DND-41 (cell line): ENCODE measurements around the gene EPS8L2.

Source experiments
- ATAC-seq: fragments of 200-7000 bp; cut with Tn5 transposase; 3 replicates; pipeline ENCODE4 v1.9.1; 2021; ENCODE audit warnings: low read depth; ENCODE audit not compliant: insufficient read depth
- DNase-seq: peaks from one replicate; pipeline ENCODE4 v3.0.0-alpha.2; 2020
- H2AFZ ChIP-seq: 2 replicates; pipeline ENCODE4 v1.6.0; 2012; ENCODE audit warnings: low read depth, low read length
- H3K27ac ChIP-seq: 2 replicates; pipeline ENCODE4 v1.5.1; 2012; ENCODE audit warnings: low read length, inconsistent platforms
- H3K27me3 ChIP-seq: fragments of 200-600 bp; sonication (generic); 2 replicates; pipeline ENCODE4 v1.6.0; 2012; ENCODE audit warnings: low read length, mild to moderate bottlenecking, inconsistent platforms; ENCODE audit not compliant: insufficient read depth, poor library complexity
- H3K36me3 ChIP-seq: 2 replicates; pipeline ENCODE4 v1.5.1; 2012; ENCODE audit warnings: low read length, inconsistent platforms; ENCODE audit not compliant: insufficient read depth
- H3K4me1 ChIP-seq: 2 replicates; pipeline ENCODE4 v1.5.1; 2012; ENCODE audit warnings: mild to moderate bottlenecking, low read length; ENCODE audit not compliant: insufficient read depth
- H3K4me2 ChIP-seq: 2 replicates; pipeline ENCODE4 v1.6.0; 2012; ENCODE audit warnings: mild to moderate bottlenecking, moderate library complexity, low read length, inconsistent platforms; ENCODE audit not compliant: insufficient read depth
- H3K4me3 ChIP-seq, 2 experiments: fragments of 200-600 bp in 1 of 2; shearing (Covaris generic) in 1 of 2; 2 replicates each; pipeline ENCODE4 v1.5.1; 2012 to 2016; ENCODE audit warnings: inconsistent platforms in 2 of 2, low read length in 2 of 2, mild to moderate bottlenecking in 2 of 2, low read depth in 1 of 2, moderate library complexity in 1 of 2
- H3K79me2 ChIP-seq: 2 replicates; pipeline ENCODE4 v1.6.0; 2012; ENCODE audit warnings: low read length, inconsistent platforms; ENCODE audit not compliant: insufficient read depth
- H3K9ac ChIP-seq: 2 replicates; pipeline ENCODE4 v1.6.0; 2012; ENCODE audit warnings: low read depth, mild to moderate bottlenecking, inconsistent platforms, low read length, moderate library complexity
- H3K9me3 ChIP-seq: 2 replicates; pipeline ENCODE4 v1.5.1; 2012; ENCODE audit warnings: low read length, moderate library complexity, mild to moderate bottlenecking, inconsistent platforms; ENCODE audit not compliant: insufficient read depth, severe bottlenecking
- H4K20me1 ChIP-seq: 2 replicates; pipeline ENCODE4 v1.6.0; 2012; ENCODE audit warnings: low read length; ENCODE audit not compliant: insufficient read depth
- EZH2 ChIP-seq: IDR thresholded peaks from 3 replicates; pipeline ENCODE4 v1.6.1; 2012; ENCODE audit warnings: borderline replicate concordance, low read depth, mild to moderate bottlenecking, moderate library complexity, low read length, inconsistent platforms; ENCODE audit not compliant: severe bottlenecking
- TF ChIP-seq, protein P1 (sequence below): IDR thresholded peaks from 2 replicates; pipeline ENCODE4 v1.5.1; 2012; ENCODE audit warnings: borderline replicate concordance, low read length, moderate library complexity, mild to moderate bottlenecking; ENCODE audit not compliant: poor library complexity, severe bottlenecking; ENCODE audit errors: extremely low read depth

EPS8L2 gene

DNA sequence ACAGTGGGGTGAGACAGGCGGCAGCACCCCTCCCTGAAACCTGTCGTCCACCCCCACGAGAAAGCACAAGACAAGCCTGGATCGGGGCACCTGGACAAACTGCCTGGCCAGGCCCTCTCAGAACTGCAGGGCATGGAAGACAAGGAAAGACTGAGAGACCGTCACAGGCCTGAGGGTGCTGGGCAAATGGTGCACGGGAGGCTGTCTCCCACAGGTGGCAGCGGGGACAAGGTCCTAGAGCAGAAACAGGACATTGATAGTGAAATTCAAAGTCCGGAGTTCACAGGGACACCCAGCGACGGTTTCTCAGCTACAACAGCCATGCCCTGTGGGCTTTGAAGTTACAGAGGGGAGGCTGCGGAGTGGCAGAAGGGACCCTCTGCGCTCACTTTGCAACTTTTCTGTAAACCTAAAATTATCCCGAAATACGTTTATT lies 48.3 kb upstream of the EPS8L2 start:
- no peaks in the 10 kb centered on the region for H3K9me3 ChIP-seq
- TF ChIP-seq EZH2, result no peak
- TF ChIP-seq, protein P1, sequence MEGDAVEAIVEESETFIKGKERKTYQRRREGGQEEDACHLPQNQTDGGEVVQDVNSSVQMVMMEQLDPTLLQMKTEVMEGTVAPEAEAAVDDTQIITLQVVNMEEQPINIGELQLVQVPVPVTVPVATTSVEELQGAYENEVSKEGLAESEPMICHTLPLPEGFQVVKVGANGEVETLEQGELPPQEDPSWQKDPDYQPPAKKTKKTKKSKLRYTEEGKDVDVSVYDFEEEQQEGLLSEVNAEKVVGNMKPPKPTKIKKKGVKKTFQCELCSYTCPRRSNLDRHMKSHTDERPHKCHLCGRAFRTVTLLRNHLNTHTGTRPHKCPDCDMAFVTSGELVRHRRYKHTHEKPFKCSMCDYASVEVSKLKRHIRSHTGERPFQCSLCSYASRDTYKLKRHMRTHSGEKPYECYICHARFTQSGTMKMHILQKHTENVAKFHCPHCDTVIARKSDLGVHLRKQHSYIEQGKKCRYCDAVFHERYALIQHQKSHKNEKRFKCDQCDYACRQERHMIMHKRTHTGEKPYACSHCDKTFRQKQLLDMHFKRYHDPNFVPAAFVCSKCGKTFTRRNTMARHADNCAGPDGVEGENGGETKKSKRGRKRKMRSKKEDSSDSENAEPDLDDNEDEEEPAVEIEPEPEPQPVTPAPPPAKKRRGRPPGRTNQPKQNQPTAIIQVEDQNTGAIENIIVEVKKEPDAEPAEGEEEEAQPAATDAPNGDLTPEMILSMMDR, result no peak
- H3K4me3 ChIP-seq, result no peak overlapping the region
- H3K27me3 ChIP-seq, result no peaks in the 10 kb centered on the region
- H3K4me2 ChIP-seq, result no peak overlapping the region
- peaks cover 34% of the 10 kb centered on the region for H4K20me1 ChIP-seq
- DNase-seq (no peak), ATAC-seq (no peak)
- H2AFZ ChIP-seq, result no peak overlapping the region
- no peaks in the 10 kb centered on the region for H3K4me1 ChIP-seq
- no peak overlapping the region for H3K27ac ChIP-seq
- H3K9ac ChIP-seq, result no peak overlapping the region
- H3K36me3 ChIP-seq, result peaks cover 82% of the 10 kb centered on the region
- H3K79me2 ChIP-seq, result peaks cover 7% of the 10 kb centered on the region

DNA sequence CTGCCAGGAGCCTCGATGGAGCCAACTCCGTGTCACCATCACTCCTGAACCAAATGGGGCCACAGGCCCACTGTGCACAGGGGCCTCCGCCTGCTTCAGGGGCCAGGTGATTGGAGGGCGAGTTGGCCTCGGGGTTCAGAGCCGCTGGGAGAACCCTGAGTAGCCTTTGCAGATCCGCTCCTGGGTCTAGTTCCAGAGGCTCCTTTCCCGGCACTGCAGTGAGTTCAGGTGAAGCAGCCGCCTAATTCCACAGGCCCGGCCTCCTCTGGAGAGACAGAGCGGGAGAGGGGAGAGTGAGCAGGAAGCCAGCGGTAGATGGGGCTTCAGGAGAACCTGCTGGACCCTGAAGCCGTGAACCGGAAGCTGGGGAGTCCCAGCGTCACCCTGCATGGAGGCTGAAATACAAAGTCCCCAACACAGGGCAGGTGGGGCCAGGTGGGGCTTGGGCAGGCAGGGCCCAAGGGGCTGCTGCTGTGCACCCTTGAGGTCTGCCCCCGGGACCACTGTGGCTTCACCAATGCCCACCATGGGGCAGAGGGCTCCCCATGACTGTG lies 46.4 kb upstream of the EPS8L2 start:
- no peak for ATAC-seq
- Histone ChIP-seq H3K4me2 (no peak overlapping the region), H3K4me1 (no peaks in the 10 kb centered on the region), H3K9ac (no peak overlapping the region), H3K27me3 (no peaks in the 10 kb centered on the region), H3K27ac (no peak overlapping the region), H4K20me1 (peaks cover 41% of the 10 kb centered on the region), H3K9me3 (no peaks in the 10 kb centered on the region), H3K4me3 (no peak overlapping the region), H3K79me2 (peaks cover 15% of the 10 kb centered on the region), H3K36me3 (peaks cover 83% of the 10 kb centered on the region), H2AFZ (no peak overlapping the region)
- no peak for TF ChIP-seq EZH2
- TF ChIP-seq, protein P1, result no peak
- DNase-seq, result no peak

DNA sequence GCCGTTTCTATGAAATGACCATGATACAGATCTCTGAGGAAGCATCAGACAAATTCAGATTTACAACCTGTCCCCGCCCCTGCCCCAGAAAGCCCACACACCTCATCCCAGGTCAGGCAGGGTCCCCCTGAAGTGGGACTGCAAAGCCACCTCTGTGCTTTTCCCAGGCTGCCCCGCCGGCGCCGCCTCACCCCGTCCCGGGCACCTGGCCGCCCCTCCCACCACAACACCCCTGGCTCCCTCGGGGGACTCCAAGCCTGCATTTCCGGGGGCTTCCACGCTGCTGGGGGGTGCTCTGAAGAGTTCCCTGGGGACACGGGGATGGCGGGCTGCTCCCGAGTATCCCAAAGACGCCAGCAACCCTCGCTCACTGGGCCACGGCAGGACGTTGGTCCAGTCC lies 45.8 kb upstream of the EPS8L2 start:
- no peaks in the 10 kb centered on the region for H3K9me3 ChIP-seq
- peaks cover 19% of the 10 kb centered on the region for H3K79me2 ChIP-seq
- no peak overlapping the region for H3K27ac ChIP-seq
- peaks cover 41% of the 10 kb centered on the region for H4K20me1 ChIP-seq
- H3K4me3 ChIP-seq, result no peak overlapping the region
- no peak for TF ChIP-seq EZH2
- TF ChIP-seq, protein P1, result no peak
- DNase-seq (no peak), ATAC-seq (no peak)
- peaks cover 82% of the 10 kb centered on the region for H3K36me3 ChIP-seq
- no peaks in the 10 kb centered on the region for H3K27me3 ChIP-seq
- no peak overlapping the region for H3K4me2 ChIP-seq
- no peaks in the 10 kb centered on the region for H3K4me1 ChIP-seq
- no peak overlapping the region for H3K9ac ChIP-seq
- no peak overlapping the region for H2AFZ ChIP-seq
